GM21381 (cell line): Measurements from ENCODE around the gene ABTB1.

Experiments
- ATAC-seq: cut with Tn5 transposase; IDR thresholded peaks from one replicate; pipeline ENCODE4 v1.9.1; 2021; ENCODE audit warnings: mild to moderate bottlenecking, moderate library complexity; ENCODE audit not compliant: unreplicated experiment

ABTB1 gene

GRCh38 chr3:127672429-127673190, at the start of gene ABTB1:
TSS of gene ABTB1 (plus strand) at chr3:127672952. CDS start at chr3:127673026, 74 bp downstream.
- peak; percentile 72 for ATAC-seq

- no peak for ATAC-seq
These were observed 48.7 kb upstream of the ABTB1 start for GRCh38 chr3:127624063-127624462.

- ATAC-seq = no peak
These were observed 46.9 kb upstream of the ABTB1 start for GRCh38 chr3:127625821-127626220.

GRCh38 chr3:127628426-127628787, 44.3 kb upstream of the ABTB1 start:
- no peak for ATAC-seq

- ATAC-seq = peak; percentile 62
These were observed 43.8 kb upstream of the ABTB1 start, which contains the start of gene PODXL2 for GRCh38 chr3:127628788-127629466. TSS of gene PODXL2 (plus strand) at chr3:127629185. CDS start at chr3:127629220, 35 bp downstream.

GRCh38 chr3:127629467-127630403, 43.0 kb upstream of the ABTB1 start:
- ATAC-seq = no peak

- ATAC-seq = no peak
These were observed 41.7 kb upstream of the ABTB1 start for GRCh38 chr3:127630811-127631714.

GRCh38 chr3:127632035-127632820, 40.5 kb upstream of the ABTB1 start:
- ATAC-seq = no peak

GRCh38 chr3:127634653-127635052, 38.1 kb upstream of the ABTB1 start:
- no peak for ATAC-seq

GRCh38 chr3:127637546-127637945, 35.2 kb upstream of the ABTB1 start:
- ATAC-seq = no peak

GRCh38 chr3:127637971-127638370, 34.8 kb upstream of the ABTB1 start:
- no peak for ATAC-seq

- no peak for ATAC-seq
These were observed 33.3 kb upstream of the ABTB1 start for GRCh38 chr3:127639173-127640041.

- ATAC-seq = no peak
These were observed 32.8 kb upstream of the ABTB1 start for GRCh38 chr3:127640042-127640355.

- ATAC-seq = no peak
These were observed 27.9 kb upstream of the ABTB1 start for GRCh38 chr3:127644641-127645370.

- ATAC-seq = no peak
These were observed 27.3 kb upstream of the ABTB1 start for GRCh38 chr3:127645371-127646015.

- no peak for ATAC-seq
These were observed 26.2 kb upstream of the ABTB1 start for GRCh38 chr3:127646501-127647046.

- ATAC-seq = no peak
These were observed 25.4 kb upstream of the ABTB1 start for GRCh38 chr3:127647166-127647844.
